CD4-positive, alpha-beta memory T cell (primary cell): ENCODE results near the gene MFSD6L. TPM values are rescaled to one million over a fixed set of nuclear protein-coding genes. Genes with fewer than 3 reads are reported as not detected.

Experiments
- CTCF ChIA-PET: fragments of 350-600 bp; sonication (Branson Sonifier 250); formaldehyde crosslinking; loops from one replicate; lab custom pipeline; 2021; ENCODE audit warnings: inconsistent platforms; ENCODE audit not compliant: partially characterized antibody; lab: Charles Lee
- POLR2A ChIA-PET: fragments of 350-600 bp; sonication (Branson Sonifier 250); formaldehyde crosslinking; loops from one replicate; lab custom pipeline; 2021; ENCODE audit not compliant: partially characterized antibody; lab: Charles Lee
- DNase-seq, 5 donors: peaks; one replicate each; pipeline versions ENCODE4 v3.0.0 to v3.0.0-alpha.2; 2020 to 2022; ENCODE audit warnings: mixed read lengths in 1 of 5
- H3K27ac ChIP-seq: one replicate; pipeline ENCODE4 v1.7.0; 2013; ENCODE audit warnings: low read depth, low read length
- H3K27me3 ChIP-seq: 2 replicates; pipeline ENCODE4 v1.7.0; 2013; ENCODE audit warnings: mild to moderate bottlenecking, low read length, moderate library complexity; ENCODE audit not compliant: insufficient read depth
- H3K36me3 ChIP-seq: 2 replicates; pipeline ENCODE4 v1.7.0; 2013; ENCODE audit warnings: mild to moderate bottlenecking, low read length, moderate library complexity; ENCODE audit not compliant: insufficient read depth
- H3K4me1 ChIP-seq: 2 replicates; pipeline ENCODE4 v1.7.0; 2013; ENCODE audit warnings: mild to moderate bottlenecking, low read length, moderate library complexity; ENCODE audit not compliant: insufficient read depth
- H3K4me3 ChIP-seq, 2 donors: one replicate each; pipeline ENCODE4 v1.7.0; 2013; ENCODE audit warnings: low read length in 2 of 2, mild to moderate bottlenecking in 1 of 2
- H3K9me3 ChIP-seq, 2 donors: one replicate each; pipeline ENCODE4 v1.7.0; 2013; ENCODE audit warnings: low read length in 2 of 2, control low read depth in 1 of 2; ENCODE audit not compliant: control insufficient read depth in 1 of 2
- H3K27ac Mint-ChIP-seq, 7 donors: one replicate each; pipeline ENCODE4 v1.8.0; 2020 to 2021; ENCODE audit warnings: mixed read lengths in 7 of 7, mild to moderate bottlenecking in 6 of 7, inconsistent platforms in 3 of 7, moderate library complexity in 3 of 7
- H3K27me3 Mint-ChIP-seq, 2 donors: one replicate each; pipeline ENCODE4 v1.8.0; 2020 to 2021; ENCODE audit warnings: mixed read lengths in 2 of 2
- H3K36me3 Mint-ChIP-seq, 2 donors: one replicate each; pipeline ENCODE4 v1.8.0; 2020 to 2021; ENCODE audit warnings: mixed read lengths in 2 of 2, inconsistent platforms in 1 of 2, mild to moderate bottlenecking in 1 of 2
- H3K4me1 Mint-ChIP-seq, 4 donors: one replicate each; pipeline ENCODE4 v1.8.0; 2020 to 2021; ENCODE audit warnings: mixed read lengths in 4 of 4, mild to moderate bottlenecking in 1 of 4
- H3K4me3 Mint-ChIP-seq, 8 donors: one replicate each; pipeline ENCODE4 v1.8.0; 2020 to 2021; ENCODE audit warnings: mixed read lengths in 8 of 8, mild to moderate bottlenecking in 7 of 8, moderate library complexity in 6 of 8, inconsistent platforms in 3 of 8
- H3K9me3 Mint-ChIP-seq, 8 donors: one replicate each; pipeline ENCODE4 v1.8.0; 2020 to 2021; ENCODE audit warnings: mixed read lengths in 8 of 8, mild to moderate bottlenecking in 5 of 8, inconsistent platforms in 3 of 8, moderate library complexity in 1 of 8
- intact Hi-C: fragments of 100-400 bp; cut with micrococcal nuclease; formaldehyde crosslinking; loops from one replicate; pipeline ENCODE4 v1.15.1; 2023
- polyA plus RNA-seq, 2 donors: library from polyadenylated mRNA; unstranded; fragments of 300-500 nt; fragmentation: Illumina TruSeq; gene quantifications; one replicate each; pipeline ENCODE4 v1.2.3, GENCODE V29; 2021
- total RNA-seq, 2 experiments: library from RNA; stranded (reverse); gene quantifications; one replicate each; pipeline ENCODE4 v1.2.3, GENCODE V29; 2021

The MFSD6L gene
- total and polyA plus RNA-seq, 4 experiments from 2014 or later: 0.14 TPM; not detected in 3

- no peaks in the 10 kb centered on the region for H3K4me1 Mint-ChIP-seq
Observed at GRCh38 chr17:8776248-8776647, 22.9 kb downstream of the MFSD6L start.

GRCh38 chr17:8766731-8767130 lies 32.4 kb downstream of the MFSD6L start:
- Histone ChIP-seq H3K9me3 (no peaks in the 10 kb centered on the region), H3K27ac (no peak overlapping the region), H3K36me3 (no peaks in the 10 kb centered on the region), H3K4me3 (no peak overlapping the region), H3K27me3 (no peaks in the 10 kb centered on the region), H3K4me1 (no peaks in the 10 kb centered on the region)
- ChIA-PET CTCF (interaction anchor here (0.5 to 1.6 kb wide), 2 partner anchors 232 to 444 kb away, joined by 3 to 4 read pairs; no protein-coding TSS in a partner anchor), POLR2A (no interaction called here)
- no peak overlapping the region for H3K4me3 Mint-ChIP-seq
- intact Hi-C loops: no loop called here
- H3K9me3 Mint-ChIP-seq: no peaks in the 10 kb centered on the region
- peaks cover 1 to 10% of the 10 kb centered on the region in 2 donors for H3K27me3 Mint-ChIP-seq
- no peak overlapping the region for H3K27ac Mint-ChIP-seq
- DNase-seq: no peak
- H3K4me1 Mint-ChIP-seq: peaks cover 0 to 2% (median 0%) of the 10 kb centered on the region in 4 donors
- H3K36me3 Mint-ChIP-seq: no peaks in the 10 kb centered on the region

More at GRCh38 chr17:8776248-8776647, 22.9 kb downstream of the MFSD6L start:
- no peaks in the 10 kb centered on the region for H3K9me3 ChIP-seq
- H3K4me1 ChIP-seq: no peaks in the 10 kb centered on the region
- DNase-seq: no peak
- H3K36me3 ChIP-seq: no peaks in the 10 kb centered on the region
- H3K36me3 Mint-ChIP-seq: no peaks in the 10 kb centered on the region
- H3K9me3 Mint-ChIP-seq: peaks cover 0 to 25% (median 11%) of the 10 kb centered on the region in 8 donors
- ChIA-PET POLR2A (no interaction called here), CTCF (interaction anchor here (0.6 to 2.6 kb wide), 5 partner anchors 9 to 1554 kb away, joined by 3 to 24 read pairs (median 3); no protein-coding TSS in a partner anchor)
- no peak overlapping the region for H3K4me3 Mint-ChIP-seq
- peaks cover 16 to 17% of the 10 kb centered on the region in 2 donors for H3K27me3 Mint-ChIP-seq
- H3K27ac Mint-ChIP-seq: no peak overlapping the region
- no peak overlapping the region for H3K4me3 ChIP-seq
- no peak overlapping the region for H3K27ac ChIP-seq
- no peaks in the 10 kb centered on the region for H3K27me3 ChIP-seq
- intact Hi-C loops: no loop called here

- Mint-ChIP-seq H3K36me3 (no peaks in the 10 kb centered on the region), H3K27ac (no peak overlapping the region), H3K4me1 (peaks cover 0 to 2% (median 0%) of the 10 kb centered on the region in 4 donors), H3K9me3 (no peaks in the 10 kb centered on the region), H3K4me3 (no peak overlapping the region), H3K27me3 (peaks cover 1 to 2% of the 10 kb centered on the region in 2 donors)
- CTCF ChIA-PET: interaction anchor here (1.6 kb wide), 1 partner anchor 23 kb away, joined by 4 read pairs; no protein-coding TSS in a partner anchor
- Histone ChIP-seq H3K9me3 (no peaks in the 10 kb centered on the region), H3K4me1 (no peaks in the 10 kb centered on the region), H3K27me3 (no peaks in the 10 kb centered on the region), H3K4me3 (no peak overlapping the region), H3K36me3 (no peaks in the 10 kb centered on the region), H3K27ac (no peak overlapping the region)
- no peak for DNase-seq
- intact Hi-C loops: no loop called here
- POLR2A ChIA-PET: no interaction called here
Observed at GRCh38 chr17:8762012-8762411, 37.2 kb downstream of the MFSD6L start.

- H3K36me3 Mint-ChIP-seq: no peaks in the 10 kb centered on the region
- H3K9me3 Mint-ChIP-seq: no peaks in the 10 kb centered on the region
- H3K4me3 Mint-ChIP-seq: no peak within 1 kb of the TSS
- no peaks in the 10 kb centered on the region for H3K4me1 Mint-ChIP-seq
- no peak for DNase-seq
- intact Hi-C loops: no loop called here
- no peaks in the 10 kb centered on the region for H3K27me3 ChIP-seq
- H3K4me3 ChIP-seq: no peak within 1 kb of the TSS
- H3K36me3 ChIP-seq: no peaks in the 10 kb centered on the region
- CTCF ChIA-PET: no interaction called here
- peak within 1 kb of the TSS in 1 of 7 donors; percentile 68 for H3K27ac Mint-ChIP-seq
- H3K27me3 Mint-ChIP-seq: peaks cover 8 to 17% of the 10 kb centered on the region in 2 donors
- POLR2A ChIA-PET: no interaction called here
- H3K27ac ChIP-seq: no peak within 1 kb of the TSS
- no peaks in the 10 kb centered on the region for H3K9me3 ChIP-seq
- H3K4me1 ChIP-seq: no peaks in the 10 kb centered on the region
Observed at GRCh38 chr17:8758137-8758596, 41.0 kb downstream of the MFSD6L start, which contains the start of gene SPDYE4. SPDYE4 (minus strand) TSS chr17:8758546; CDS start chr17:8758382, 164 bp downstream.

- Mint-ChIP-seq H3K27ac (peak overlapping the region in 1 of 7 donors; percentile 5), H3K4me1 (no peaks in the 10 kb centered on the region)
- POLR2A ChIA-PET: no interaction called here
Observed at GRCh38 chr17:8757189-8757588, 42.0 kb downstream of the MFSD6L start.

GRCh38 chr17:8755590-8756255 lies 43.4 kb downstream of the MFSD6L start:
- no peaks in the 10 kb centered on the region for H3K36me3 ChIP-seq
- Mint-ChIP-seq H3K9me3 (no peaks in the 10 kb centered on the region), H3K36me3 (no peaks in the 10 kb centered on the region), H3K4me1 (no peaks in the 10 kb centered on the region), H3K27me3 (peaks cover 8 to 16% of the 10 kb centered on the region in 2 donors), H3K27ac (no peak overlapping the region), H3K4me3 (no peak overlapping the region)
- intact Hi-C loops: no loop called here
- H3K4me1 ChIP-seq: no peaks in the 10 kb centered on the region
- CTCF ChIA-PET: interaction anchor here (1.5 to 1.9 kb wide), 2 partner anchors 10 to 242 kb away, joined by 5 to 6 read pairs; no protein-coding TSS in a partner anchor
- no peak overlapping the region for H3K27ac ChIP-seq
- no peak overlapping the region for H3K4me3 ChIP-seq
- DNase-seq: no peak
- POLR2A ChIA-PET: no interaction called here
- no peaks in the 10 kb centered on the region for H3K9me3 ChIP-seq
- H3K27me3 ChIP-seq: no peaks in the 10 kb centered on the region

More at GRCh38 chr17:8757189-8757588, 42.0 kb downstream of the MFSD6L start:
- Histone ChIP-seq H3K27ac (no peak overlapping the region), H3K9me3 (no peaks in the 10 kb centered on the region), H3K4me1 (no peaks in the 10 kb centered on the region), H3K36me3 (no peaks in the 10 kb centered on the region), H3K27me3 (no peaks in the 10 kb centered on the region), H3K4me3 (no peak overlapping the region)
- Mint-ChIP-seq H3K9me3 (no peaks in the 10 kb centered on the region), H3K36me3 (no peaks in the 10 kb centered on the region), H3K27me3 (peaks cover 8 to 17% of the 10 kb centered on the region in 2 donors), H3K4me3 (no peak overlapping the region)
- intact Hi-C loops: no loop called here
- CTCF ChIA-PET: interaction anchor here (0.9 to 1.9 kb wide), 2 partner anchors 9 to 11 kb away, joined by 3 to 6 read pairs; no protein-coding TSS in a partner anchor
- no peak for DNase-seq

GRCh38 chr17:8754890-8755289 lies 44.3 kb downstream of the MFSD6L start:
- DNase-seq: no peak
- Mint-ChIP-seq H3K36me3 (no peaks in the 10 kb centered on the region), H3K27me3 (peaks cover 8 to 16% of the 10 kb centered on the region in 2 donors), H3K9me3 (no peaks in the 10 kb centered on the region), H3K27ac (no peak overlapping the region), H3K4me1 (no peaks in the 10 kb centered on the region), H3K4me3 (no peak overlapping the region)
- no peaks in the 10 kb centered on the region for H3K36me3 ChIP-seq
- ChIA-PET POLR2A (no interaction called here), CTCF (no interaction called here)
- intact Hi-C loops: loop anchor here (1.0 kb wide), 2 partner anchors 140 to 243 kb away; no protein-coding TSS in a partner anchor
- H3K9me3 ChIP-seq: no peaks in the 10 kb centered on the region
- no peak overlapping the region for H3K27ac ChIP-seq
- H3K4me3 ChIP-seq: no peak overlapping the region
- no peaks in the 10 kb centered on the region for H3K4me1 ChIP-seq
- H3K27me3 ChIP-seq: no peaks in the 10 kb centered on the region
